OCI-LY7 (cell line): ENCODE data around the gene PCYOX1L. TPM values are rescaled to one million over a fixed set of nuclear protein-coding genes. Genes with fewer than 3 reads are reported as not detected.

Source experiments
- BruUV-seq: library from RNA; stranded (reverse); fragments of 400-500 nt; replicated peaks from 2 replicates; lab custom pipeline; 2021; lab: Mats Ljungman, UMichigan
- CTCF ChIA-PET: fragments of 300-600 bp; sonication (Branson Sonifier 250); formaldehyde crosslinking; loops from one replicate; lab custom pipeline; 2022; ENCODE audit warnings: antibody characterized with exemption; ENCODE audit not compliant: unreplicated experiment; lab: Charles Lee
- POLR2A ChIA-PET: fragments of 300-600 bp; sonication (Branson Sonifier 250); formaldehyde crosslinking; loops from one replicate; lab custom pipeline; 2022; ENCODE audit warnings: antibody characterized with exemption; lab: Charles Lee
- DNase-seq: peaks from one replicate; pipeline ENCODE4 v3.0.0-alpha.2; 2015; ENCODE audit warnings: low spot score
- H2AFZ ChIP-seq: fragments of 200-600 bp; sonication (generic), shearing (Covaris generic); 2 replicates; pipeline ENCODE4 v1.6.1; 2014; ENCODE audit warnings: mild to moderate bottlenecking, antibody characterized with exemption, low read length, moderate library complexity
- H3K27ac ChIP-seq: fragments of 200-600 bp; sonication (generic); 2 replicates; pipeline ENCODE4 v1.5.1; 2014; ENCODE audit warnings: mixed run types, low read depth, mild to moderate bottlenecking, moderate library complexity, low read length, inconsistent platforms; ENCODE audit not compliant: poor library complexity, severe bottlenecking
- H3K36me3 ChIP-seq: fragments of 200-600 bp; sonication (generic); 2 replicates; pipeline ENCODE4 v1.6.1; 2014; ENCODE audit warnings: mild to moderate bottlenecking, antibody characterized with exemption, low read length, moderate library complexity, mixed read lengths; ENCODE audit not compliant: insufficient read depth
- H3K4me1 ChIP-seq: fragments of 200-600 bp; sonication (generic); 2 replicates; pipeline ENCODE4 v1.5.1; 2014; ENCODE audit warnings: mild to moderate bottlenecking, low read length; ENCODE audit not compliant: insufficient read depth, poor library complexity, severe bottlenecking
- H3K4me2 ChIP-seq: fragments of 200-600 bp; sonication (generic); 2 replicates; pipeline ENCODE4 v1.6.1; 2014; ENCODE audit warnings: mild to moderate bottlenecking, low read length
- H3K4me3 ChIP-seq: fragments of 200-600 bp; sonication (generic); 2 replicates; pipeline ENCODE4 v1.5.1; 2014; ENCODE audit warnings: mild to moderate bottlenecking, low read depth, low read length; ENCODE audit not compliant: poor library complexity, severe bottlenecking
- H3K79me2 ChIP-seq: fragments of 200-600 bp; sonication (generic); 2 replicates; pipeline ENCODE4 v1.6.1; 2016; ENCODE audit warnings: low read depth, mild to moderate bottlenecking, low read length, moderate library complexity, mixed read lengths; ENCODE audit not compliant: insufficient read depth
- H3K9me2 ChIP-seq: fragments of 200-600 bp; sonication (generic); 2 replicates; pipeline ENCODE4 v1.6.1; 2016; ENCODE audit warnings: mild to moderate bottlenecking, low read length, mixed read lengths; ENCODE audit not compliant: insufficient read depth
- H3K9me3 ChIP-seq: fragments of 200-600 bp; sonication (generic); 2 replicates; pipeline ENCODE4 v1.6.1; 2014; ENCODE audit warnings: mild to moderate bottlenecking, mixed run types, low read length, mixed read lengths
- H4K20me1 ChIP-seq: fragments of 200-600 bp; sonication (generic); 2 replicates; pipeline ENCODE4 v1.6.1; 2014; ENCODE audit warnings: mild to moderate bottlenecking, antibody characterized with exemption, low read length, moderate library complexity, mixed read lengths; ENCODE audit not compliant: insufficient read depth
- EZH2phosphoT487 ChIP-seq: fragments of 200-600 bp; sonication (generic); IDR thresholded peaks from 2 replicates; pipeline ENCODE4 v1.6.1; 2018; ENCODE audit warnings: low read depth, borderline replicate concordance, mild to moderate bottlenecking, mixed run types, antibody characterized with exemption, low read length, moderate library complexity, mixed read lengths
- intact Hi-C: fragments of 100-400 bp; cut with micrococcal nuclease; formaldehyde crosslinking; loops from one replicate; pipeline ENCODE4 v1.10.0; 2022; ENCODE audit not compliant: unreplicated experiment
- total RNA-seq, 2 experiments: library from RNA; depleted of rRNA in 1 of 2; stranded (reverse); fragments of >200 nt in 1 of 2; shearing (Covaris generic) in 1 of 2; gene quantifications; 2 replicates each; pipeline ENCODE4 v1.2.3, GENCODE V29; 2014 to 2022
- TF ChIP-seq, protein P1 (sequence below): fragments of 200-600 bp; sonication (generic); conservative IDR thresholded peaks from 2 replicates; pipeline ENCODE4 v1.5.1; 2014; ENCODE audit warnings: mild to moderate bottlenecking, antibody characterized with exemption, low read length, moderate library complexity, mixed read lengths

Gene PCYOX1L
- total RNA-seq, 2 experiments from 2014 or later = 22.5 to 33.3 TPM

GRCh38 chr5:149310488-149310887 lies 47.4 kb upstream of the PCYOX1L start:
- ChIA-PET POLR2A (no interaction called here), CTCF (no interaction called here)
- no peaks in the 10 kb centered on the region for H3K4me1 ChIP-seq
- H3K4me2 ChIP-seq = no peak overlapping the region
- no peak overlapping the region for H2AFZ ChIP-seq
- no TSS peak for BruUV-seq
- intact Hi-C loops = no loop called here
- no peak for TF ChIP-seq EZH2phosphoT487
- TF ChIP-seq, protein P1, sequence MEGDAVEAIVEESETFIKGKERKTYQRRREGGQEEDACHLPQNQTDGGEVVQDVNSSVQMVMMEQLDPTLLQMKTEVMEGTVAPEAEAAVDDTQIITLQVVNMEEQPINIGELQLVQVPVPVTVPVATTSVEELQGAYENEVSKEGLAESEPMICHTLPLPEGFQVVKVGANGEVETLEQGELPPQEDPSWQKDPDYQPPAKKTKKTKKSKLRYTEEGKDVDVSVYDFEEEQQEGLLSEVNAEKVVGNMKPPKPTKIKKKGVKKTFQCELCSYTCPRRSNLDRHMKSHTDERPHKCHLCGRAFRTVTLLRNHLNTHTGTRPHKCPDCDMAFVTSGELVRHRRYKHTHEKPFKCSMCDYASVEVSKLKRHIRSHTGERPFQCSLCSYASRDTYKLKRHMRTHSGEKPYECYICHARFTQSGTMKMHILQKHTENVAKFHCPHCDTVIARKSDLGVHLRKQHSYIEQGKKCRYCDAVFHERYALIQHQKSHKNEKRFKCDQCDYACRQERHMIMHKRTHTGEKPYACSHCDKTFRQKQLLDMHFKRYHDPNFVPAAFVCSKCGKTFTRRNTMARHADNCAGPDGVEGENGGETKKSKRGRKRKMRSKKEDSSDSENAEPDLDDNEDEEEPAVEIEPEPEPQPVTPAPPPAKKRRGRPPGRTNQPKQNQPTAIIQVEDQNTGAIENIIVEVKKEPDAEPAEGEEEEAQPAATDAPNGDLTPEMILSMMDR = no peak
- H4K20me1 ChIP-seq = no peaks in the 10 kb centered on the region
- no peak overlapping the region for H3K27ac ChIP-seq
- H3K9me2 ChIP-seq = no peaks in the 10 kb centered on the region
- no peak overlapping the region for H3K4me3 ChIP-seq
- H3K79me2 ChIP-seq = no peaks in the 10 kb centered on the region
- no peak for DNase-seq
- no peaks in the 10 kb centered on the region for H3K9me3 ChIP-seq
- H3K36me3 ChIP-seq = no peaks in the 10 kb centered on the region

DNA sequence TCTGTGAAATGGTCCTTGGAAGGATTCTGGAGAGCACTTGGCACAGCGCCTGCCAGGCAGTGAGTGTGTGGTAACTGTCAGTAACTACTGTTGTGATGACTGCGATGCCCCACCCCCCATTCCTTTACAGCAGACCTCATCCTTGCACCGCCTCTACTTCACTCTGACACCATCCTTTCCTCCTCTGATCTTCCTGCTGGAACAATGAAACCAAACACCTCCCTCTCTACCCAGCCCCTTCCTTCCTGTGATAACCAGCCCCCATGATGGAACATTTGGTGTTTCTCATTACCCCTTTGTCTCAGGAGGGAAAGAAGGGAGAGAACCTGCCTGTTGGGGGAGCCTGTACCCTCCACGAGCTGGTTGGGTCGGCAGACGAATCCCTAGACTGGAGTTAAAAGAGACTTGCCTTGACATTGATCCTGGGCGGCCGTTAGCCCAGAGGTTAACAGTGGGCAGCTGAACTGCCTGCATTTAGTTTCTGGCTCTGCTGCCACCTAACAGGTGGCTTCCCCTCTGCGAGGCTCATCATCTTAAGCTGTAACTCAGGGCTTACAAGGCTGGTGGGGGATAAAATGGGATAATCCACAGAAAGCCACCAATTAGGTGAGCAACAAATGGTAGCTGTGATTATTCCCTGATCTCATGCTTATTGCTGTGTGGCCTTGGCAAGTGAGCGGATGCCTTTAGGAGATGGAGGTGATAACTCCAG lies 46.7 kb upstream of the PCYOX1L start:
- Histone ChIP-seq H3K27ac (no peak overlapping the region), H3K4me1 (no peaks in the 10 kb centered on the region), H3K9me3 (no peaks in the 10 kb centered on the region), H3K4me2 (no peak overlapping the region), H2AFZ (no peak overlapping the region), H3K4me3 (no peak overlapping the region), H3K36me3 (no peaks in the 10 kb centered on the region), H3K9me2 (no peaks in the 10 kb centered on the region), H4K20me1 (no peaks in the 10 kb centered on the region), H3K79me2 (no peaks in the 10 kb centered on the region)
- TF ChIP-seq EZH2phosphoT487 = no peak
- TF ChIP-seq, protein P1 = no peak
- CTCF ChIA-PET = no interaction called here
- POLR2A ChIA-PET = interaction anchor here (1.3 kb wide), 1 partner anchor 9 kb away, joined by 4 read pairs; no protein-coding TSS in a partner anchor
- DNase-seq = no peak
- intact Hi-C loops = no loop called here
- BruUV-seq = no TSS peak
